Astrocyte (in vitro differentiated cells and primary cell): ENCODE results near the gene EYS. TPM values are rescaled to one million over a fixed set of nuclear protein-coding genes. Genes with fewer than 3 reads are reported as not detected.
"Not testable (repeated sequence)": the region's sequence is repeated elsewhere in the genome, so short reads cannot be mapped to it uniquely, and the experiment has no call there.

Experiments
- DNase-seq: peaks from one replicate; pipeline ENCODE4 v3.0.0-alpha.2; 2010; ENCODE audit warnings: low read depth
- FAIRE-seq: peaks from 2 replicates; lab custom pipeline; 2011; peaks lifted over from hg19 to GRCh38; lab: Jason Lieb, UNC
- H2AFZ ChIP-seq: 2 replicates; pipeline ENCODE4 v1.6.0; 2012; ENCODE audit warnings: low read depth, low read length, inconsistent platforms
- H3K27ac ChIP-seq: 2 replicates; pipeline ENCODE4 v1.5.1; 2011; ENCODE audit warnings: low read depth, low read length, inconsistent platforms
- H3K27me3 ChIP-seq: 2 replicates; pipeline ENCODE4 v1.6.0; 2011; ENCODE audit warnings: low read length, inconsistent platforms; ENCODE audit not compliant: insufficient read depth
- H3K36me3 ChIP-seq: 2 replicates; pipeline ENCODE4 v1.5.1; 2011; ENCODE audit warnings: low read length, inconsistent platforms; ENCODE audit not compliant: insufficient read depth
- H3K4me1 ChIP-seq: 2 replicates; pipeline ENCODE4 v1.5.1; 2011; ENCODE audit warnings: low read length, inconsistent platforms; ENCODE audit not compliant: insufficient read depth
- H3K4me2 ChIP-seq: 2 replicates; pipeline ENCODE4 v1.6.0; 2012; ENCODE audit warnings: low read length, inconsistent platforms
- H3K4me3 ChIP-seq: 2 replicates; pipeline ENCODE4 v1.5.1; 2011; ENCODE audit warnings: low read depth, mild to moderate bottlenecking, low read length, inconsistent platforms; ENCODE audit not compliant: insufficient read depth
- H3K79me2 ChIP-seq: 2 replicates; pipeline ENCODE4 v1.6.0; 2012; ENCODE audit warnings: mild to moderate bottlenecking, low read length, inconsistent platforms; ENCODE audit not compliant: insufficient read depth
- H3K9ac ChIP-seq: 2 replicates; pipeline ENCODE4 v1.6.0; 2012; ENCODE audit warnings: mild to moderate bottlenecking, low read length, inconsistent platforms
- H3K9me3 ChIP-seq: 2 replicates; pipeline ENCODE4 v1.5.1; 2012; ENCODE audit warnings: low read depth, mild to moderate bottlenecking, low read length, inconsistent platforms; ENCODE audit not compliant: insufficient read depth
- H4K20me1 ChIP-seq: 2 replicates; pipeline ENCODE4 v1.6.0; 2012; ENCODE audit warnings: low read length, inconsistent platforms; ENCODE audit not compliant: insufficient read depth
- H3K27ac Mint-ChIP-seq: one replicate; pipeline ENCODE4 v1.8.0; 2021; ENCODE audit warnings: mild to moderate bottlenecking, mixed read lengths; ENCODE audit not compliant: unreplicated experiment
- H3K27me3 Mint-ChIP-seq: one replicate; pipeline ENCODE4 v1.8.0; 2021; ENCODE audit warnings: low read depth, mixed read lengths; ENCODE audit not compliant: unreplicated experiment
- H3K36me3 Mint-ChIP-seq: one replicate; pipeline ENCODE4 v1.8.0; 2021; ENCODE audit warnings: low read depth, mixed read lengths; ENCODE audit not compliant: unreplicated experiment
- H3K4me1 Mint-ChIP-seq: one replicate; pipeline ENCODE4 v1.8.0; 2021; ENCODE audit warnings: low read depth, mixed read lengths; ENCODE audit not compliant: unreplicated experiment
- H3K4me3 Mint-ChIP-seq: one replicate; pipeline ENCODE4 v1.8.0; 2021; ENCODE audit warnings: mild to moderate bottlenecking, moderate library complexity, mixed read lengths; ENCODE audit not compliant: unreplicated experiment
- H3K9me3 Mint-ChIP-seq: one replicate; pipeline ENCODE4 v1.8.0; 2021; ENCODE audit warnings: mild to moderate bottlenecking, mixed read lengths; ENCODE audit not compliant: unreplicated experiment
- CTCF ChIP-seq: IDR thresholded peaks from 2 replicates; pipeline ENCODE4 v1.5.1; 2011; ENCODE audit warnings: low read depth, mild to moderate bottlenecking, inconsistent platforms, low read length, moderate library complexity; ENCODE audit not compliant: insufficient read depth
- EZH2 ChIP-seq: IDR thresholded peaks from 2 replicates; pipeline ENCODE4 v1.6.1; 2012; ENCODE audit warnings: mild to moderate bottlenecking, low read length, inconsistent platforms; ENCODE audit not compliant: insufficient read depth
- total RNA-seq: library from RNA; stranded (reverse); gene quantifications from 2 replicates; pipeline ENCODE4 v1.2.1, GENCODE V29; 2021

Gene EYS
- total RNA-seq, 1 donor from 2014 or later = 0.16 TPM

GRCh38 chr6:63935732-63936131 is 1771.3 kb downstream of the EYS start:
- TF ChIP-seq EZH2 = no peak
- no peak for TF ChIP-seq CTCF
- Histone ChIP-seq H3K36me3 (no peaks in the 10 kb centered on the region), H2AFZ (no peak overlapping the region), H3K9ac (no peak overlapping the region), H3K4me1 (no peaks in the 10 kb centered on the region), H3K4me2 (no peak overlapping the region), H3K27me3 (no peaks in the 10 kb centered on the region), H3K27ac (no peak overlapping the region), H3K4me3 (no peak overlapping the region), H4K20me1 (no peaks in the 10 kb centered on the region), H3K79me2 (no peaks in the 10 kb centered on the region), H3K9me3 (no peaks in the 10 kb centered on the region)
- H3K36me3 Mint-ChIP-seq = no peaks in the 10 kb centered on the region
- DNase-seq (no peak), FAIRE-seq (no peak)
- no peaks in the 10 kb centered on the region for H3K9me3 Mint-ChIP-seq
- H3K4me1 Mint-ChIP-seq = no peaks in the 10 kb centered on the region
- no peak overlapping the region for H3K4me3 Mint-ChIP-seq
- no peak overlapping the region for H3K27ac Mint-ChIP-seq
- no peaks in the 10 kb centered on the region for H3K27me3 Mint-ChIP-seq

GRCh38 chr6:63933948-63934347 is 1773.1 kb downstream of the EYS start:
- not testable (repeated sequence) for H2AFZ ChIP-seq, H3K4me3 Mint-ChIP-seq, H3K27me3 ChIP-seq, H4K20me1 ChIP-seq, H3K79me2 ChIP-seq, H3K36me3 Mint-ChIP-seq, FAIRE-seq, H3K36me3 ChIP-seq, H3K4me2 ChIP-seq, DNase-seq, H3K9me3 Mint-ChIP-seq, H3K27me3 Mint-ChIP-seq, H3K4me1 Mint-ChIP-seq, H3K27ac Mint-ChIP-seq, H3K9me3 ChIP-seq, H3K27ac ChIP-seq, H3K4me1 ChIP-seq, H3K9ac ChIP-seq, H3K4me3 ChIP-seq

- Histone ChIP-seq H3K27me3 (no peaks in the 10 kb centered on the region), H3K27ac (no peak overlapping the region), H4K20me1 (no peaks in the 10 kb centered on the region), H3K4me3 (no peak overlapping the region), H3K36me3 (no peaks in the 10 kb centered on the region), H3K9me3 (no peaks in the 10 kb centered on the region), H3K4me1 (no peaks in the 10 kb centered on the region), H3K4me2 (no peak overlapping the region), H2AFZ (no peak overlapping the region), H3K9ac (no peak overlapping the region), H3K79me2 (no peaks in the 10 kb centered on the region)
- no peaks in the 10 kb centered on the region for H3K36me3 Mint-ChIP-seq
- no peak for TF ChIP-seq EZH2
- no peak for TF ChIP-seq CTCF
- no peak overlapping the region for H3K27ac Mint-ChIP-seq
- DNase-seq (no peak), FAIRE-seq (no peak)
- H3K9me3 Mint-ChIP-seq = no peaks in the 10 kb centered on the region
- H3K27me3 Mint-ChIP-seq = no peaks in the 10 kb centered on the region
- H3K4me3 Mint-ChIP-seq = no peak overlapping the region
- no peaks in the 10 kb centered on the region for H3K4me1 Mint-ChIP-seq
These were observed 1776.2 kb downstream of the EYS start for GRCh38 chr6:63930848-63931247.
